MM.1S (cell line): ENCODE results near the gene ADCY5.

Experiments
- DNase-seq: peaks from one replicate; pipeline ENCODE4 v3.0.0-alpha.2; 2015
- H2AFZ ChIP-seq: fragments of 300-600 bp; sonication (generic); 2 replicates; pipeline ENCODE4 v1.6.0; 2016; ENCODE audit warnings: antibody characterized with exemption, low read length
- H3F3A ChIP-seq: fragments of 300-600 bp; sonication (generic); 2 replicates; pipeline ENCODE4 v1.6.1; 2016; ENCODE audit warnings: mild to moderate bottlenecking, antibody characterized with exemption, low read length, moderate library complexity, mixed read lengths; ENCODE audit not compliant: insufficient read depth
- H3K27ac ChIP-seq: fragments of 300-600 bp; sonication (generic); 2 replicates; pipeline ENCODE4 v1.5.1; 2016; ENCODE audit warnings: mild to moderate bottlenecking, low read length
- H3K27me3 ChIP-seq: fragments of 300-600 bp; sonication (generic); replicated peaks from 2 replicates; pipeline ENCODE4 v1.6.0; 2016; ENCODE audit warnings: low read length; ENCODE audit not compliant: insufficient read depth
- H3K36me3 ChIP-seq: fragments of 300-600 bp; sonication (generic); replicated peaks from 2 replicates; pipeline ENCODE4 v1.6.1; 2016; ENCODE audit warnings: mild to moderate bottlenecking, low read length, mixed read lengths; ENCODE audit not compliant: insufficient read depth
- H3K4me1 ChIP-seq: fragments of 300-600 bp; sonication (generic); 2 replicates; pipeline ENCODE4 v1.6.1; 2016; ENCODE audit warnings: low read length, mixed read lengths
- H3K4me2 ChIP-seq: fragments of 300-600 bp; sonication (generic); 2 replicates; pipeline ENCODE4 v1.6.0; 2016; ENCODE audit warnings: low read depth, low read length
- H3K4me3 ChIP-seq: fragments of 300-600 bp; sonication (generic); 2 replicates; pipeline ENCODE4 v1.5.1; 2016; ENCODE audit warnings: low read length, mixed read lengths
- H3K79me2 ChIP-seq: fragments of 300-600 bp; sonication (generic); 2 replicates; pipeline ENCODE4 v1.6.1; 2016; ENCODE audit warnings: mixed run types, low read length, mixed read lengths
- H3K9ac ChIP-seq: fragments of 300-600 bp; sonication (generic); 2 replicates; pipeline ENCODE4 v1.6.1; 2016; ENCODE audit warnings: low read length, mixed read lengths
- H3K9me2 ChIP-seq: fragments of 300-600 bp; sonication (generic); replicated peaks from 2 replicates; pipeline ENCODE4 v1.6.1; 2016; ENCODE audit warnings: mild to moderate bottlenecking, low read length, mixed read lengths; ENCODE audit not compliant: insufficient read depth
- H3K9me3 ChIP-seq: fragments of 300-600 bp; sonication (generic); replicated peaks from 2 replicates; pipeline ENCODE4 v1.6.1; 2016; ENCODE audit warnings: mild to moderate bottlenecking, low read length, mixed read lengths; ENCODE audit not compliant: insufficient read depth
- H4K20me1 ChIP-seq: fragments of 300-600 bp; sonication (generic); 2 replicates; pipeline ENCODE4 v1.6.1; 2016; ENCODE audit warnings: mild to moderate bottlenecking, low read length, moderate library complexity, mixed read lengths; ENCODE audit not compliant: insufficient read depth
- CTCF ChIP-seq: fragments of 300-600 bp; sonication (generic); IDR thresholded peaks from 2 replicates; pipeline ENCODE4 v1.5.1; 2016; ENCODE audit warnings: antibody characterized with exemption, low read length, mixed read lengths
- EZH2 ChIP-seq: fragments of 300-600 bp; sonication (generic); optimal IDR thresholded peaks from 2 replicates; pipeline ENCODE3; 2017; ENCODE audit warnings: low read depth, mild to moderate bottlenecking, antibody characterized with exemption, low read length, mixed read lengths
- EZH2phosphoT487 ChIP-seq: fragments of 300-600 bp; sonication (generic); IDR thresholded peaks from 2 replicates; pipeline ENCODE4 v1.6.1; 2018; ENCODE audit warnings: antibody characterized with exemption, low read length

Gene ADCY5

GRCh38 chr3:123471106-123471505 is 22.2 kb upstream of the ADCY5 start:
- Histone ChIP-seq H3K4me3 (no peak overlapping the region), H2AFZ (no peak overlapping the region), H3K9ac (no peak overlapping the region), H3K9me2 (no peaks in the 10 kb centered on the region), H3K79me2 (no peaks in the 10 kb centered on the region), H4K20me1 (no peaks in the 10 kb centered on the region), H3K36me3 (no peaks in the 10 kb centered on the region), H3K27ac (no peak overlapping the region), H3K4me1 (no peaks in the 10 kb centered on the region), H3F3A (no peaks in the 10 kb centered on the region), H3K4me2 (no peak overlapping the region), H3K27me3 (no peaks in the 10 kb centered on the region), H3K9me3 (no peaks in the 10 kb centered on the region)
- no peak for DNase-seq
- no peak for TF ChIP-seq EZH2phosphoT487
- no peak for TF ChIP-seq CTCF
- TF ChIP-seq EZH2, result no peak

- H3K9me2 ChIP-seq, result no peaks in the 10 kb centered on the region
- H3K79me2 ChIP-seq, result no peaks in the 10 kb centered on the region
- no peak overlapping the region for H3K27ac ChIP-seq
- no peak overlapping the region for H2AFZ ChIP-seq
- no peaks in the 10 kb centered on the region for H4K20me1 ChIP-seq
- H3K36me3 ChIP-seq, result no peaks in the 10 kb centered on the region
- H3K4me1 ChIP-seq, result no peaks in the 10 kb centered on the region
- H3F3A ChIP-seq, result no peaks in the 10 kb centered on the region
- no peak overlapping the region for H3K4me2 ChIP-seq
- no peak overlapping the region for H3K4me3 ChIP-seq
- no peaks in the 10 kb centered on the region for H3K27me3 ChIP-seq
- DNase-seq, result no peak
- H3K9ac ChIP-seq, result no peak overlapping the region
- H3K9me3 ChIP-seq, result no peaks in the 10 kb centered on the region
- TF ChIP-seq EZH2phosphoT487 (no peak), EZH2 (no peak), CTCF (no peak)
These were observed 20.6 kb upstream of the ADCY5 start for GRCh38 chr3:123469323-123469995.

GRCh38 chr3:123467046-123467445 is 18.2 kb upstream of the ADCY5 start:
- H3K36me3 ChIP-seq, result no peaks in the 10 kb centered on the region
- no peak overlapping the region for H3K4me2 ChIP-seq
- no peaks in the 10 kb centered on the region for H3K9me2 ChIP-seq
- no peak overlapping the region for H2AFZ ChIP-seq
- no peak for TF ChIP-seq EZH2phosphoT487
- TF ChIP-seq CTCF, result no peak
- no peak for TF ChIP-seq EZH2
- DNase-seq, result no peak
- no peak overlapping the region for H3K9ac ChIP-seq
- no peaks in the 10 kb centered on the region for H4K20me1 ChIP-seq
- H3K27me3 ChIP-seq, result no peaks in the 10 kb centered on the region
- no peak overlapping the region for H3K4me3 ChIP-seq
- no peaks in the 10 kb centered on the region for H3K9me3 ChIP-seq
- H3K27ac ChIP-seq, result no peak overlapping the region
- H3K79me2 ChIP-seq, result no peaks in the 10 kb centered on the region
- H3F3A ChIP-seq, result no peaks in the 10 kb centered on the region
- 0 out of 2 replicates have a peak, but pooled peaks cover 3% of the 10 kb centered on the region for H3K4me1 ChIP-seq
